H1 (cell line): ENCODE data around the gene CDH19. TPM values are rescaled to one million over a fixed set of nuclear protein-coding genes. Genes with fewer than 3 reads are reported as not detected.

ENCODE experiments used
- CTCF ChIA-PET: fragments of 300-600 bp; sonication (Branson Sonifier 250); formaldehyde crosslinking; loops from one replicate; lab custom pipeline; 2021; ENCODE audit not compliant: partially characterized antibody; lab: Charles Lee
- POLR2A ChIA-PET: fragments of 300-600 bp; sonication (Branson Sonifier 250); formaldehyde crosslinking; loops from one replicate; lab custom pipeline; 2021; ENCODE audit warnings: inconsistent platforms; ENCODE audit not compliant: partially characterized antibody; lab: Charles Lee
- DNase-seq, 2 experiments: peaks; one replicate each; pipeline versions ENCODE4 v3.0.0 to v3.0.0-alpha.2; 2010 to 2022; ENCODE audit warnings: low spot score in 2 of 2, low read depth in 1 of 2, mixed read lengths in 1 of 2
- FAIRE-seq: peaks from 2 replicates; lab custom pipeline; 2011; peaks lifted over from hg19 to GRCh38; lab: Jason Lieb, UNC
- H2AFZ ChIP-seq: 2 replicates; pipeline ENCODE4 v1.8.1; 2012; ENCODE audit warnings: low read length, inconsistent platforms
- H2AK5ac ChIP-seq: 2 replicates; pipeline ENCODE4 v1.6.1; 2013; ENCODE audit warnings: low read depth, low read length
- H2BK120ac ChIP-seq: replicated peaks from 2 replicates; pipeline ENCODE3; 2013; ENCODE audit warnings: low read depth, low read length, inconsistent platforms
- H2BK12ac ChIP-seq: 2 replicates; pipeline ENCODE4 v1.6.1; 2013; ENCODE audit warnings: low read depth, low read length
- H2BK15ac ChIP-seq: 2 replicates; pipeline ENCODE4 v1.6.1; 2013; ENCODE audit warnings: low read length
- H2BK20ac ChIP-seq: 2 replicates; pipeline ENCODE4 v1.6.1; 2013; ENCODE audit warnings: low read length
- H2BK5ac ChIP-seq: 2 replicates; pipeline ENCODE4 v1.6.1; 2013; ENCODE audit warnings: low read depth, low read length
- H3K14ac ChIP-seq: 2 replicates; pipeline ENCODE4 v1.6.1; 2013; ENCODE audit warnings: inconsistent platforms; ENCODE audit not compliant: insufficient read length
- H3K18ac ChIP-seq: 2 replicates; pipeline ENCODE4 v1.6.1; 2013; ENCODE audit warnings: low read length; ENCODE audit errors: extremely low read depth
- H3K23ac ChIP-seq: 2 replicates; pipeline ENCODE4 v1.6.1; 2013; ENCODE audit warnings: inconsistent platforms; ENCODE audit not compliant: insufficient read length
- H3K23me2 ChIP-seq: 2 replicates; pipeline ENCODE4 v1.6.1; 2013; ENCODE audit warnings: low read depth, low read length
- H3K27ac ChIP-seq: 2 replicates; pipeline ENCODE4 v1.6.1; 2011; ENCODE audit warnings: low read depth, low read length, inconsistent platforms
- H3K27me3 ChIP-seq, 4 experiments: replicated peaks in 1 of 4; 1 replicate in 1 of 4; 2 replicates in 3 of 4; pipeline versions ENCODE4 v1.6.1 to v1.8.1; 2011 to 2013; ENCODE audit warnings: low read length in 3 of 4, mild to moderate bottlenecking in 3 of 4, inconsistent platforms in 2 of 4, mixed read lengths in 2 of 4, moderate library complexity in 1 of 4; ENCODE audit not compliant: control insufficient read depth in 3 of 4, insufficient read depth in 3 of 4; ENCODE audit errors: extremely low read depth in 1 of 4
- H3K36me3 ChIP-seq, 4 experiments: 2 replicates each; pipeline versions ENCODE4 v1.6.1 to v1.8.1; 2011 to 2013; ENCODE audit warnings: mild to moderate bottlenecking in 4 of 4, low read length in 3 of 4, moderate library complexity in 2 of 4, control low read depth in 1 of 4, inconsistent platforms in 1 of 4; ENCODE audit not compliant: insufficient read depth in 4 of 4, control insufficient read depth in 2 of 4
- H3K4ac ChIP-seq: replicated peaks from 2 replicates; pipeline ENCODE3; 2013; ENCODE audit warnings: low read length, low read depth, mixed read lengths, inconsistent platforms; ENCODE audit not compliant: insufficient read length
- H3K4me1 ChIP-seq, 4 experiments: replicated peaks in 1 of 4; 1 replicate in 1 of 4; 2 replicates in 3 of 4; pipeline versions ENCODE4 v1.6.1 to v1.8.1; 2011 to 2013; ENCODE audit warnings: low read length in 3 of 4, inconsistent platforms in 2 of 4, mixed read lengths in 1 of 4; ENCODE audit not compliant: insufficient read depth in 4 of 4, control insufficient read depth in 3 of 4
- H3K4me2 ChIP-seq, 2 experiments: 2 replicates each; pipeline versions ENCODE4 v1.6.1 to v1.8.1; 2011 to 2013; ENCODE audit warnings: low read depth in 2 of 2, low read length in 2 of 2, control low read depth in 1 of 2, inconsistent platforms in 1 of 2, mild to moderate bottlenecking in 1 of 2; ENCODE audit not compliant: insufficient read depth in 1 of 2
- H3K4me3 ChIP-seq, 4 experiments: fragments of 200-600, 300-600 bp in 1 of 4; sonication (generic), shearing (Covaris generic), sonication (Bioruptor Twin) in 1 of 4; 2 replicates each; pipeline versions ENCODE4 v1.5.1 to v1.8.1; 2011 to 2016; ENCODE audit warnings: low read length in 4 of 4, low read depth in 3 of 4, control low read depth in 2 of 4, inconsistent platforms in 2 of 4, mild to moderate bottlenecking in 2 of 4, mixed read lengths in 1 of 4, moderate library complexity in 1 of 4; ENCODE audit not compliant: insufficient read depth in 2 of 4; ENCODE audit errors: extremely low read depth in 1 of 4
- H3K56ac ChIP-seq: replicated peaks from 2 replicates; pipeline ENCODE3; 2013; ENCODE audit warnings: low read depth, mild to moderate bottlenecking, mixed read lengths, low read length, inconsistent platforms; ENCODE audit not compliant: insufficient read length
- H3K79me1 ChIP-seq: 2 replicates; pipeline ENCODE4 v1.6.1; 2013; ENCODE audit warnings: low read depth, low read length, control low read depth
- H3K79me2 ChIP-seq, 2 experiments: 2 replicates each; pipeline versions ENCODE4 v1.6.1 to v1.8.1; 2012 to 2013; ENCODE audit warnings: low read length in 2 of 2, mild to moderate bottlenecking in 2 of 2, inconsistent platforms in 1 of 2; ENCODE audit not compliant: insufficient read depth in 2 of 2, control insufficient read depth in 1 of 2
- H3K9ac ChIP-seq, 4 experiments: replicated peaks in 1 of 4; 1 replicate in 1 of 4; 2 replicates in 3 of 4; pipeline versions ENCODE4 v1.6.1 to v1.8.1; 2011 to 2013; ENCODE audit warnings: low read depth in 3 of 4, low read length in 3 of 4, control low read depth in 2 of 4, mild to moderate bottlenecking in 2 of 4, moderate library complexity in 2 of 4, inconsistent platforms in 1 of 4; ENCODE audit errors: extremely low read depth in 1 of 4
- H3K9me3 ChIP-seq, 2 experiments: 2 replicates each; pipeline versions ENCODE4 v1.6.1 to v1.8.1; 2012 to 2013; ENCODE audit warnings: mild to moderate bottlenecking in 2 of 2, moderate library complexity in 2 of 2, control low read depth in 1 of 2, inconsistent platforms in 1 of 2, low read depth in 1 of 2, low read length in 1 of 2, mixed read lengths in 1 of 2; ENCODE audit not compliant: insufficient read depth in 2 of 2
- H4K20me1 ChIP-seq, 2 experiments: replicated peaks in 1 of 2; 2 replicates each; pipeline versions ENCODE3 to v1.8.1; 2011 to 2013; ENCODE audit warnings: inconsistent platforms in 2 of 2, low read length in 2 of 2, mild to moderate bottlenecking in 1 of 2; ENCODE audit not compliant: insufficient read depth in 2 of 2, control insufficient read depth in 1 of 2
- H4K5ac ChIP-seq: 2 replicates; pipeline ENCODE4 v1.6.1; 2013; ENCODE audit warnings: low read length, low read depth, mixed read lengths, inconsistent platforms; ENCODE audit not compliant: insufficient read length
- H4K8ac ChIP-seq: 2 replicates; pipeline ENCODE4 v1.8.0; 2013; ENCODE audit warnings: mild to moderate bottlenecking, moderate library complexity, low read length, inconsistent platforms; ENCODE audit not compliant: insufficient read depth; ENCODE audit errors: extremely low read depth
- H4K91ac ChIP-seq: replicated peaks from 2 replicates; pipeline ENCODE3; 2013; ENCODE audit warnings: low read length, mixed read lengths, inconsistent platforms; ENCODE audit not compliant: insufficient read length
- BACH1 ChIP-seq: IDR thresholded peaks from 2 replicates; pipeline ENCODE4 v1.6.1; 2012; ENCODE audit warnings: low read length, improper control_type of control experiment
- CHD1 ChIP-seq: IDR thresholded peaks from 2 replicates; pipeline ENCODE4 v1.6.1; 2012; ENCODE audit warnings: low read depth, low read length, improper control_type of control experiment
- CREB1 ChIP-seq: IDR thresholded peaks from 2 replicates; pipeline ENCODE4 v1.6.1; 2012; ENCODE audit warnings: inconsistent platforms
- EZH2 ChIP-seq: fragments of 200-600 bp; sonication (generic); IDR thresholded peaks from 2 replicates; pipeline ENCODE4 v1.7.1; 2012; ENCODE audit warnings: low read depth, mild to moderate bottlenecking, moderate library complexity, low read length, inconsistent platforms; ENCODE audit not compliant: severe bottlenecking
- GTF2F1 ChIP-seq: IDR thresholded peaks from 2 replicates; pipeline ENCODE4 v1.6.1; 2012; ENCODE audit warnings: low read depth, low read length, improper control_type of control experiment, borderline replicate concordance
- HDAC6 ChIP-seq: IDR thresholded peaks from one replicate; pipeline ENCODE4 v1.7.1; 2012; ENCODE audit warnings: low read depth, mild to moderate bottlenecking, inconsistent platforms, low read length, moderate library complexity
- MAFK ChIP-seq: IDR thresholded peaks from 2 replicates; pipeline ENCODE4 v1.6.1; 2012; ENCODE audit warnings: low read depth, mild to moderate bottlenecking, improper control_type of control experiment, low read length
- RAD21 ChIP-seq, 2 experiments: IDR thresholded peaks in 1 of 2; conservative IDR thresholded peaks in 1 of 2; 2 replicates each; pipeline ENCODE4 v1.6.1; 2011; ENCODE audit warnings: low read depth in 2 of 2, low read length in 2 of 2, improper control_type of control experiment in 1 of 2, inconsistent platforms in 1 of 2, mild to moderate bottlenecking in 1 of 2, moderate library complexity in 1 of 2
- RNF2 ChIP-seq: fragments of 200-900, 300-1000 bp; sonication (generic); IDR thresholded peaks from 2 replicates; pipeline ENCODE4 v1.7.1; 2016; ENCODE audit warnings: borderline replicate concordance, low read depth, mild to moderate bottlenecking, antibody characterized with exemption, low read length; ENCODE audit not compliant: poor library complexity, severe bottlenecking; ENCODE audit errors: missing control alignments
- SP1 ChIP-seq: IDR thresholded peaks from 2 replicates; pipeline ENCODE4 v1.6.1; 2011; ENCODE audit warnings: low read depth, low read length
- WGBS, 2 experiments: shearing (Covaris generic) in 1 of 2; methylation state at CpG; one replicate each; pipeline versions ENCODE4 v1.1.6 to v1.1.7; 2013 to 2015; ENCODE audit warnings: low lambda C conversion rate in 2 of 2, mixed read lengths in 2 of 2, inconsistent platforms in 1 of 2, low coverage in 1 of 2, missing lambda C conversion rate in 1 of 2; ENCODE audit not compliant: insufficient replicate concordance in 2 of 2, insufficient coverage in 1 of 2, insufficient read length in 1 of 2; ENCODE audit errors: extremely low coverage in 1 of 2, missing lambda C conversion rate in 1 of 2; 5-methylcytosine and 5-hydroxymethylcytosine counted together
- polyA plus RNA-seq, 7 experiments: library from polyadenylated mRNA; depleted of rRNA in 3 of 7; stranded (reverse) in 5 of 7; unstranded in 2 of 7; fragments of >200 nt in 5 of 7; fragments of 200-250 nt in 2 of 7; gene quantifications; 1 replicate in 5 of 7; 2 replicates in 1 of 7; 4 replicates in 1 of 7; pipeline versions ENCODE4 v1.2.1 to v1.2.3, GENCODE V29; 2011 to 2013; ENCODE audit warnings: missing spikeins in 2 of 7, mixed read lengths in 2 of 7
- total RNA-seq: library from RNA; stranded (reverse); fragmentation: NEBNext Ultra II Directional; extraction: Animal tissue kit (Norgen Biotek cat#: 25700); gene quantifications from 2 replicates; pipeline ENCODE4 v1.2.1, GENCODE V29; 2021
- TF ChIP-seq, protein P1 (sequence below), 3 experiments: IDR thresholded peaks; 1 replicate in 2 of 3; 2 replicates in 1 of 3; pipeline versions ENCODE4 v1.5.1 to v1.6.1; 2011; ENCODE audit warnings: low read length in 3 of 3, mild to moderate bottlenecking in 3 of 3, inconsistent platforms in 2 of 3, low read depth in 1 of 3, moderate library complexity in 1 of 3; ENCODE audit not compliant: insufficient read depth in 1 of 3; ENCODE audit errors: control extremely low read depth in 1 of 3

Gene CDH19
- total and polyA plus RNA-seq, 2 of the 8 experiments (the other 6 are each of a cell fraction or from before 2014, with no cell fraction given) = not detected

DNA sequence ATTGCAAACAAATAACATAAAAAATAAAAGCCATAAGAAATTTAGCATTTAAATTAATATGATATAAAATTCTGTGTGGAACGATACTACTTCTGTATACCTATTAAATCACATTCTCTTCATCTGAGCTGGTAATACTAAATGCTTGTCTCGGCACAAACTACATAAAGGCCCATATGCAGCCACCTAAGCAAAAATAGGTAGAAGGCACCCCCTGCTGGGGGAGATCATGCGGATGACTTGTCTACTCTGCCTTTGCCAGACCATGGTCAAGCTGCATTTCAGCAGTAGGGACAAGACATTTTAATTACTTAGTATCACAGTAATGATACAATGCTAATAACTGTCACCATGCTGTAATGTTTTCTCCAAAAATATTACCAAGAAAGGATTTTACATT is 108.0 kb downstream of the CDH19 start:
- H4K91ac ChIP-seq = no peak overlapping the region
- H3K4ac ChIP-seq = no peak overlapping the region
- no peak overlapping the region for H2BK5ac ChIP-seq
- H2BK15ac ChIP-seq = no peak overlapping the region
- no peak overlapping the region for H3K56ac ChIP-seq
- DNase-seq (peak; percentile 53 to 85), FAIRE-seq (peak; percentile 65)
- H2AFZ ChIP-seq = no peak overlapping the region
- H2BK20ac ChIP-seq = no peak overlapping the region
- peaks cover 0 to 2% (median 0%) of the 10 kb centered on the region in 4 experiments; a peak in 1 of 7 replicates for H3K27me3 ChIP-seq
- POLR2A ChIA-PET = no interaction called here
- H3K4me2 ChIP-seq = no peak overlapping the region
- no peaks in the 10 kb centered on the region for H3K79me2 ChIP-seq
- no peak overlapping the region for H4K5ac ChIP-seq
- no peak overlapping the region for H3K23ac ChIP-seq
- H3K18ac ChIP-seq = no peak overlapping the region
- 59% methylated on average over 3 of the region's 3 CpGs; no CpG with 5 or more reads in 1 of the 2 experiments for whole genome bisulfite sequencing, 2 experiments
- H3K23me2 ChIP-seq = no peaks in the 10 kb centered on the region
- H4K20me1 ChIP-seq = no peaks in the 10 kb centered on the region
- no peak overlapping the region for H2BK120ac ChIP-seq
- H3K14ac ChIP-seq = no peak overlapping the region
- no peak overlapping the region for H3K4me3 ChIP-seq
- no peak overlapping the region for H2AK5ac ChIP-seq
- H3K9ac ChIP-seq = no peak overlapping the region
- no peaks in the 10 kb centered on the region for H3K4me1 ChIP-seq
- no peak overlapping the region for H3K27ac ChIP-seq
- H3K9me3 ChIP-seq = no peaks in the 10 kb centered on the region
- no peak overlapping the region for H2BK12ac ChIP-seq
- CTCF ChIA-PET = interaction anchor here (0.5 to 1.5 kb wide), 11 partner anchors 35 to 1177 kb away, joined by 3 to 9 read pairs (median 3); no protein-coding TSS in a partner anchor
- no peak overlapping the region for H4K8ac ChIP-seq
- H3K36me3 ChIP-seq = no peaks in the 10 kb centered on the region
- no peaks in the 10 kb centered on the region for H3K79me1 ChIP-seq
- TF ChIP-seq RAD21 (IDR thresholded peaks at IDR 0.05 in 1 of 2, conservative IDR thresholded peaks at IDR 0.05 in 1 of 2; ENCODE audit: low read depth in 2 of 2, low read length in 2 of 2) = peak; percentile 94 to 97
- TF ChIP-seq BACH1 = no peak
- TF ChIP-seq CHD1 = no peak
- TF ChIP-seq EZH2 = no peak
- peak; percentile 90 for TF ChIP-seq MAFK
- no peak for TF ChIP-seq SP1
- no peak for TF ChIP-seq HDAC6
- TF ChIP-seq, protein P1, sequence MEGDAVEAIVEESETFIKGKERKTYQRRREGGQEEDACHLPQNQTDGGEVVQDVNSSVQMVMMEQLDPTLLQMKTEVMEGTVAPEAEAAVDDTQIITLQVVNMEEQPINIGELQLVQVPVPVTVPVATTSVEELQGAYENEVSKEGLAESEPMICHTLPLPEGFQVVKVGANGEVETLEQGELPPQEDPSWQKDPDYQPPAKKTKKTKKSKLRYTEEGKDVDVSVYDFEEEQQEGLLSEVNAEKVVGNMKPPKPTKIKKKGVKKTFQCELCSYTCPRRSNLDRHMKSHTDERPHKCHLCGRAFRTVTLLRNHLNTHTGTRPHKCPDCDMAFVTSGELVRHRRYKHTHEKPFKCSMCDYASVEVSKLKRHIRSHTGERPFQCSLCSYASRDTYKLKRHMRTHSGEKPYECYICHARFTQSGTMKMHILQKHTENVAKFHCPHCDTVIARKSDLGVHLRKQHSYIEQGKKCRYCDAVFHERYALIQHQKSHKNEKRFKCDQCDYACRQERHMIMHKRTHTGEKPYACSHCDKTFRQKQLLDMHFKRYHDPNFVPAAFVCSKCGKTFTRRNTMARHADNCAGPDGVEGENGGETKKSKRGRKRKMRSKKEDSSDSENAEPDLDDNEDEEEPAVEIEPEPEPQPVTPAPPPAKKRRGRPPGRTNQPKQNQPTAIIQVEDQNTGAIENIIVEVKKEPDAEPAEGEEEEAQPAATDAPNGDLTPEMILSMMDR (IDR thresholded peaks at IDR 0.05; ENCODE audit: control extremely low read depth in 1 of 3, insufficient read depth in 1 of 3, low read depth in 1 of 3, low read length in 3 of 3) = peak; percentile 54 to 75 (median 68)
- no peak for TF ChIP-seq CREB1
- no peak for TF ChIP-seq GTF2F1
- no peak for TF ChIP-seq RNF2
